Smooth muscle cell (in vitro differentiated cells): ENCODE results near the gene GRM7. TPM values are rescaled to one million over a fixed set of nuclear protein-coding genes. Genes with fewer than 3 reads are reported as not detected.

ENCODE experiments used
- DNase-seq: peaks from one replicate; lab custom pipeline; 2025; ENCODE audit not compliant: unreplicated experiment; lab: John Stamatoyannopoulos, UW
- H2AFZ ChIP-seq: fragments of 200-600 bp; sonication (generic); 2 replicates; pipeline ENCODE4 v1.6.0; 2016; ENCODE audit warnings: antibody characterized with exemption, low read depth, mild to moderate bottlenecking
- H3F3A ChIP-seq: fragments of 200-600 bp; sonication (generic); 2 replicates; pipeline ENCODE4 v1.6.0; 2017; ENCODE audit warnings: antibody characterized with exemption, low read depth
- H3K27ac ChIP-seq: fragments of 200-600 bp; sonication (generic); 2 replicates; pipeline ENCODE4 v1.5.1; 2016; ENCODE audit warnings: low read depth, mild to moderate bottlenecking
- H3K27me3 ChIP-seq: fragments of 200-600 bp; sonication (generic); 2 replicates; pipeline ENCODE4 v1.6.1; 2016; ENCODE audit warnings: low read depth, mild to moderate bottlenecking
- H3K36me3 ChIP-seq: fragments of 200-600 bp; sonication (generic); 2 replicates; pipeline ENCODE4 v1.5.1; 2016; ENCODE audit warnings: low read depth
- H3K4me1 ChIP-seq: fragments of 200-600 bp; sonication (generic); 2 replicates; pipeline ENCODE4 v1.5.1; 2016; ENCODE audit warnings: low read depth
- H3K4me2 ChIP-seq: fragments of 200-600 bp; sonication (generic); 2 replicates; pipeline ENCODE4 v1.6.0; 2016; ENCODE audit warnings: mild to moderate bottlenecking
- H3K4me3 ChIP-seq: fragments of 200-600 bp; sonication (generic); 2 replicates; pipeline ENCODE4 v1.5.1; 2016; ENCODE audit warnings: mild to moderate bottlenecking
- H3K79me2 ChIP-seq: fragments of 200-600 bp; sonication (generic); 2 replicates; pipeline ENCODE4 v1.6.0; 2016; ENCODE audit warnings: low read depth, mild to moderate bottlenecking
- H3K9ac ChIP-seq: fragments of 200-600 bp; sonication (generic); 2 replicates; pipeline ENCODE4 v1.6.0; 2016; ENCODE audit warnings: low read depth
- H3K9me3 ChIP-seq: fragments of 200-600 bp; sonication (generic); replicated peaks from 2 replicates; pipeline ENCODE4 v1.5.1; 2016; ENCODE audit warnings: low read depth
- H4K20me1 ChIP-seq: fragments of 200-600 bp; sonication (generic); 2 replicates; pipeline ENCODE4 v1.6.0; 2016; ENCODE audit warnings: low read depth
- CTCF ChIP-seq: fragments of 200-600 bp; sonication (generic); IDR thresholded peaks from 2 replicates; pipeline ENCODE4 v1.5.1; 2017; ENCODE audit warnings: borderline replicate concordance, mild to moderate bottlenecking, antibody characterized with exemption; ENCODE audit not compliant: insufficient read depth, poor library complexity, severe bottlenecking
- WGBS: methylation state at CpG from one replicate; pipeline ENCODE4 v1.1.7; 2016; ENCODE audit warnings: low lambda C conversion rate; 5-methylcytosine and 5-hydroxymethylcytosine counted together
- polyA plus RNA-seq: library from polyadenylated mRNA; unstranded; fragments of >200 nt; fragmentation: Nextera tagmentation; extraction: Ambion mirVana; gene quantifications from 2 replicates; pipeline ENCODE4 v1.2.1, GENCODE V29; 2016
- total RNA-seq: library from RNA; depleted of rRNA; stranded (reverse); fragments of >200 nt; gene quantifications from 2 replicates; pipeline ENCODE4 v1.2.3, GENCODE V29; 2014

GRM7 gene
- total and polyA plus RNA-seq, 2 experiments from 2014 or later: not detected

- Histone ChIP-seq H3K9me3 (no peaks in the 10 kb centered on the region), H3K9ac (no peak overlapping the region), H3K36me3 (no peaks in the 10 kb centered on the region), H3K4me2 (no peak overlapping the region), H3K27me3 (no peaks in the 10 kb centered on the region), H3F3A (no peaks in the 10 kb centered on the region), H2AFZ (no peak overlapping the region), H4K20me1 (no peaks in the 10 kb centered on the region), H3K4me1 (no peaks in the 10 kb centered on the region), H3K4me3 (no peak overlapping the region), H3K27ac (no peak overlapping the region), H3K79me2 (no peaks in the 10 kb centered on the region)
- no peak for TF ChIP-seq CTCF
- DNase-seq: no peak
- 56% methylated on average over 1 of the region's 1 CpG for WGBS
Measured at GRCh38 chr3:7305561-7305960, 444.6 kb downstream of the GRM7 start.

GRCh38 chr3:7306901-7307300 lies 446.0 kb downstream of the GRM7 start:
- H3K9ac ChIP-seq: no peak overlapping the region
- peak overlapping the region; percentile 54 for H3K4me2 ChIP-seq
- 82% methylated on average over 3 of the region's 3 CpGs for WGBS
- no peaks in the 10 kb centered on the region for H3K9me3 ChIP-seq
- no peaks in the 10 kb centered on the region for H3F3A ChIP-seq
- DNase-seq: no peak
- no peaks in the 10 kb centered on the region for H3K79me2 ChIP-seq
- H3K4me3 ChIP-seq: no peak overlapping the region
- H3K27me3 ChIP-seq: no peaks in the 10 kb centered on the region
- no peaks in the 10 kb centered on the region for H4K20me1 ChIP-seq
- no peaks in the 10 kb centered on the region for H3K36me3 ChIP-seq
- H3K4me1 ChIP-seq: no peaks in the 10 kb centered on the region
- H2AFZ ChIP-seq: peak overlapping the region; percentile 27
- no peak for TF ChIP-seq CTCF
- H3K27ac ChIP-seq: no peak overlapping the region

- no peaks in the 10 kb centered on the region for H3F3A ChIP-seq
- H3K36me3 ChIP-seq: no peaks in the 10 kb centered on the region
- H3K4me3 ChIP-seq: no peak overlapping the region
- no peaks in the 10 kb centered on the region for H3K4me1 ChIP-seq
- H3K27ac ChIP-seq: no peak overlapping the region
- no peak for DNase-seq
- no peak overlapping the region for H2AFZ ChIP-seq
- no peaks in the 10 kb centered on the region for H3K27me3 ChIP-seq
- no peaks in the 10 kb centered on the region for H3K9me3 ChIP-seq
- no peaks in the 10 kb centered on the region for H3K79me2 ChIP-seq
- H3K9ac ChIP-seq: no peak overlapping the region
- TF ChIP-seq CTCF: no peak
- no peaks in the 10 kb centered on the region for H4K20me1 ChIP-seq
- WGBS: 63% methylated on average over 2 of the region's 2 CpGs
- peak overlapping the region; percentile 54 for H3K4me2 ChIP-seq
Measured at GRCh38 chr3:7307410-7307809, 446.5 kb downstream of the GRM7 start.

- no peaks in the 10 kb centered on the region for H3F3A ChIP-seq
- 6% methylated on average over 3 of the region's 3 CpGs for WGBS
Measured at GRCh38 chr3:7309641-7310102, 448.8 kb downstream of the GRM7 start.

More at GRCh38 chr3:7309641-7310102, 448.8 kb downstream of the GRM7 start:
- no peaks in the 10 kb centered on the region for H3K79me2 ChIP-seq
- H3K4me3 ChIP-seq: no peak overlapping the region
- peak overlapping the region; percentile 36 for H3K4me2 ChIP-seq
- H3K27ac ChIP-seq: no peak overlapping the region
- H3K9me3 ChIP-seq: no peaks in the 10 kb centered on the region
- no peaks in the 10 kb centered on the region for H3K27me3 ChIP-seq
- H3K9ac ChIP-seq: no peak overlapping the region
- H3K4me1 ChIP-seq: no peaks in the 10 kb centered on the region
- DNase-seq: no peak
- no peaks in the 10 kb centered on the region for H3K36me3 ChIP-seq
- no peak for TF ChIP-seq CTCF
- H2AFZ ChIP-seq: peak overlapping the region; percentile 0
- H4K20me1 ChIP-seq: no peaks in the 10 kb centered on the region
